ENCODE data around the gene PLIN5. TPM values are rescaled to one million over a fixed set of nuclear protein-coding genes. Genes with fewer than 3 reads are reported as not detected.

Gene PLIN5
- total and polyA plus RNA-seq, 5 experiments from 2014 or later, result 0.28 to 2.6 (median 0.90) TPM

GRCh38 chr19:4511300-4512054 is 23.5 kb downstream of the PLIN5 start:
- no peak for ATAC-seq
- POLR2A ChIA-PET, result no interaction called here

DNA sequence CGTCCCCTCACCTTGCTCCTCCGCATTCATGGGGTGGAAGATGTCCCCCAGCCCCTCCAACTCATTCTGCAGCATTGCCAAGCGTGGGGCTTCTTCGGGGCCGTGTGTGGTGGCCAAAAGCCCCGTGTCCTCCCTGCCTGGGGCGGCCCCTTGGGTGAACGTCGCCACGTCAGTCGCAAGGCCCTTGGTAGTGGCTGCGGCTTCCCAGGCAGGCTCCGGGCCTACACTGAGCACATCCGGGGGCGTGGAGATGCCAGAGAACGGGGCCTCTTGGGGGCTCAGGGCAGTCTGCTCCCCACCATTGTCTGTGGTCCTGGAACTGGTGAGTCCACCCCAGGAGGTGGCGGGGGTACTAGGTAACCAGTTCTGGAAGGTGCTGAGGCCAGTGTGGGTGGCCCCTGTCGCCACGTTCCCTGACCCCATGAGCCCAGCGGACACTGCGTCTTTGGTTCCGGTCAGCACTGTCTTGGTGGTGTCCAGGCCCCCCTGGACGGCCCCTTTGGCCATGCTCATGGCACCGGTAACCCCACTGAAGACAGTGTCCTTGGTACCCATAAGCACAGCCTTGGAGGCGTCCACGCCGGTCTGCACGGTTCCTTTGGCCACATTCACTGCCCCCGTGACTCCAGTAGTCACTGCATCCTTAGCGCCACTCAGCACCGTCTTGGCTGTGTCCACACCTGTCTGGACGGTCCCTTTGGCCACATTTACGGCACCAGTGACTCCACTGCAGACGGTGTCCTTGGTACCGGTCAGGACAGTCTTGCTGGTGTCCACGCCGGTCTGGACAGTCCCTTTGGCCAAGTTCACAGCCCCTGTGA is 24.4 kb downstream of the PLIN5 start:
- peak in 1 of 2 donors; percentile 29 for ATAC-seq
- H3K36me3 Mint-ChIP-seq, result peaks cover 0 to 2% (median 0%) of the 10 kb centered on the region in 3 donors
- no peak overlapping the region for H3K27ac Mint-ChIP-seq
- DNase-seq, result peak in 1 of 10 donors; percentile 12
- H3K9me3 Mint-ChIP-seq, result no peaks in the 10 kb centered on the region
- no peaks in the 10 kb centered on the region for H3K4me1 Mint-ChIP-seq
- peaks cover 0 to 3% (median 0%) of the 10 kb centered on the region in 5 donors for H3K27me3 Mint-ChIP-seq
- no peak overlapping the region for H3K4me3 Mint-ChIP-seq
- POLR2A ChIA-PET, result no interaction called here

More at GRCh38 chr19:4511300-4512054, 23.5 kb downstream of the PLIN5 start:
- no peak overlapping the region for H3K4me3 Mint-ChIP-seq
- H3K4me1 Mint-ChIP-seq, result no peaks in the 10 kb centered on the region
- peaks cover 0 to 3% (median 0%) of the 10 kb centered on the region in 5 donors for H3K27me3 Mint-ChIP-seq
- no peaks in the 10 kb centered on the region for H3K36me3 Mint-ChIP-seq
- no peaks in the 10 kb centered on the region for H3K9me3 Mint-ChIP-seq
- H3K27ac Mint-ChIP-seq, result no peak overlapping the region
- no peak for DNase-seq

DNA sequence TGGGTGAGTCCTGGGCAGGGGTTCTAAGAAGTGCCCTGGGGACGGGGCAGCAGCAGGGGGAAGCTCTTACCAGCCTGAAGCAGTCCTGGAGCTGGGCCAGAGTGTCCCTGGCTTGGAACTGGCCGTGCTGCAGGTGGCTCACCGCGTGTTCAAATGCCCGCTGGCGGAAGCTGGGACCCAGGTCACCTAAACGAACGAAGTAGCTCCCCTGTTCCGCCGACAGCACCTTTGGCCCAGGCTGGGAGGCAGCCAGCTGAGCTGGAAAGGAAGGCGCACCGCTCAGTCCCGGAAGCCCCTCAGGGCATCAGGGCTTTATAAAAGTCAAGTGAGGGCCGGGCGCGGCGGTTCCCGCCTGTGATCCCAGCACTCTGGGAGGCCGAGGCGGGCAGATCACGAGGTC is 26.3 kb downstream of the PLIN5 start:
- no peaks in the 10 kb centered on the region for H3K9me3 Mint-ChIP-seq
- ATAC-seq, result no peak
- no peaks in the 10 kb centered on the region for H3K4me1 Mint-ChIP-seq
- H3K27me3 Mint-ChIP-seq, result no peaks in the 10 kb centered on the region
- POLR2A ChIA-PET, result no interaction called here
- H3K4me3 Mint-ChIP-seq, result no peak overlapping the region
- peaks cover 0 to 4% (median 2%) of the 10 kb centered on the region in 3 donors for H3K36me3 Mint-ChIP-seq
- no peak overlapping the region for H3K27ac Mint-ChIP-seq
- no peak for DNase-seq

DNA sequence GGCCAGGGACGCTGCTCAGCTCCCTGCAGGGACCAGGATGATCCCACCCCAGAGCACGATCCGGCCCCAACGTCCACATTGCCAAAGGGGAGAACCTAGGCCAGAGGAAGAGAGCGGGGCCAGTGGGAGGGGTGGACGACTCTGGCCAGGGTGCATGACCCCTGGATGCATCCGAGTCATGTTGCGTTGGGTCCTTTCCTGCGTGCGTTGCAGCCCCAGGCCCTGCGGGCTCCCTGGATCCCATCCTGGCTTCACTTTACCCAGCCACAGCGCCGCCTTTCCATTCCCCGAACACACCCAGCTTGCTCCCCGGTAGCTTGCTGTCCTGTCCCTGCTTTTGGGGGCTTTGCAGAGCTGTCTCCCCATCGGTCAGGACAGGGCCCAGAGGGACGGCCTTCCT is 27.2 kb downstream of the PLIN5 start:
- H3K4me1 Mint-ChIP-seq, result no peaks in the 10 kb centered on the region
- DNase-seq (no peak), ATAC-seq (no peak)
- H3K4me3 Mint-ChIP-seq, result no peak overlapping the region
- H3K27ac Mint-ChIP-seq, result no peak overlapping the region
- H3K36me3 Mint-ChIP-seq, result peaks cover 0 to 4% (median 2%) of the 10 kb centered on the region in 3 donors
- POLR2A ChIA-PET, result no interaction called here
- no peaks in the 10 kb centered on the region for H3K27me3 Mint-ChIP-seq
- no peaks in the 10 kb centered on the region for H3K9me3 Mint-ChIP-seq

- no peak for ATAC-seq
- H3K4me3 Mint-ChIP-seq, result no peak overlapping the region
Measured at GRCh38 chr19:4507150-4507452, 27.9 kb downstream of the PLIN5 start.

GRCh38 chr19:4506449-4507149 is 28.4 kb downstream of the PLIN5 start:
- Mint-ChIP-seq H3K4me3 (no peak overlapping the region), H3K27ac (peak overlapping the region in 2 of 10 donors; percentile 1 to 55), H3K4me1 (no peaks in the 10 kb centered on the region), H3K36me3 (peaks cover 0 to 9% (median 2%) of the 10 kb centered on the region in 3 donors), H3K9me3 (no peaks in the 10 kb centered on the region), H3K27me3 (no peaks in the 10 kb centered on the region)
- no peak for DNase-seq
- no peak for ATAC-seq
- POLR2A ChIA-PET, result no interaction called here

More at GRCh38 chr19:4507150-4507452, 27.9 kb downstream of the PLIN5 start:
- Mint-ChIP-seq H3K27ac (no peak overlapping the region), H3K4me1 (no peaks in the 10 kb centered on the region), H3K27me3 (no peaks in the 10 kb centered on the region), H3K36me3 (peaks cover 0 to 7% (median 2%) of the 10 kb centered on the region in 3 donors), H3K9me3 (no peaks in the 10 kb centered on the region)
- no peak for DNase-seq
- POLR2A ChIA-PET, result no interaction called here

GRCh38 chr19:4505570-4506448 is 29.2 kb downstream of the PLIN5 start:
- Mint-ChIP-seq H3K36me3 (peaks cover 0 to 12% (median 2%) of the 10 kb centered on the region in 3 donors), H3K4me3 (no peak overlapping the region), H3K4me1 (no peaks in the 10 kb centered on the region), H3K27me3 (no peaks in the 10 kb centered on the region), H3K27ac (peak overlapping the region in 1 of 10 donors; percentile 55), H3K9me3 (no peaks in the 10 kb centered on the region)
- DNase-seq (no peak), ATAC-seq (no peak)
- POLR2A ChIA-PET, result no interaction called here

DNA sequence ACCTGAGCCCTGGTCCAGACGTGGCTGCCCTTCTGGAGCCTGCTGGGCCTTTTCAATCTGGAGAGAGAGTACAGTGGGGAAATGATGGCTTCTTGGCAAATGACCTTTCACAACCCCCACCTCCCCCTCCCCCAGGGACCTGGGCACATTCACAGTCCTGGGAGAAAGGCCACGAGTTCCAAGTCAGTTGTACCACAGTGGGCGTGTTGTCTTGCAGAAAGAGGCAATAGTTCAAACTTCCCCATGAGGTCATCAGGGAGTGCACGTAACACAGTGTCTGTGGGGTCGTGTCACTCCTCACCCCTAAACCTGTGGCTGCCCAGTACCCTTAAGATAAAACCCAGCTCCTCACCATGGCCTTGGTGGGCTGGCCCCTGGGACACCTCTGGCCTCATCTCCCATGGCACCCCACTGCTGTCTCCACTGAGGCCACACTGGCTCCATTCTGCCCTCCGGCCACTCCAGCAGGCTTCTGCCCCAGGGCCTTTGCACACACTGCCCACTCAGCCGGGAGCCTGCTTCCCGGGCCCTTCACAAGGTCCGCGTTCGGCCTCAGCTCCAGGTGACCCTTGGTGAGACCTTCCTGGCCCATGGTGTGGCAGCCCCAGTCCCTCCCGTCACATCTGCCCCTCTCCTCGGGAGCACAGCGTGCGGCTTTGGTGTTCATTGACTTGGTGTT is 30.0 kb downstream of the PLIN5 start:
- Mint-ChIP-seq H3K27me3 (no peaks in the 10 kb centered on the region), H3K4me3 (no peak overlapping the region), H3K4me1 (no peaks in the 10 kb centered on the region), H3K27ac (no peak overlapping the region), H3K36me3 (peaks cover 0 to 19% (median 2%) of the 10 kb centered on the region in 3 donors), H3K9me3 (no peaks in the 10 kb centered on the region)
- POLR2A ChIA-PET, result no interaction called here
- ATAC-seq (no peak), DNase-seq (no peak)

DNA sequence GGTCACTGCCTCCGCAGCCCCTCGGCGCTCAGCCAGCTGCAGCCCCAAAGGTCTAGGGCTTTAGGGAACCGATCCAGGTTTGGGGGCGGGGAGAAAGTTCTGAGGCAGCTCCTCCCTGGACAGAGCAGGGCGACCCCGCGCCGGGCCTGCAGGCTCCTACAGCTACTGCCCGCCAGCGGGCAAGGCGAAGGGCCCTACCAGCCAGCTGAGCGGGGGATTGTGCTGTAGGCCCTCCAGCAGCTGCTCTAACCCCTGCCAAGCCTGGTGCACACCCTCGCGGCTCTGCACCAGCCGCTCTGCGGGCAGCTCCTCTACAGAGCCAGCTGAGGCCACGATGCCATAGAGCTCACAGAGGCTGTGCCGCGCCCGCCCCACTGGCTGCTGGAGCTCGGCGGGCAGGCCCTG is 30.7 kb downstream of the PLIN5 start:
- peaks cover 0 to 26% (median 2%) of the 10 kb centered on the region in 3 donors for H3K36me3 Mint-ChIP-seq
- no peaks in the 10 kb centered on the region for H3K27me3 Mint-ChIP-seq
- no peaks in the 10 kb centered on the region for H3K9me3 Mint-ChIP-seq
- DNase-seq (no peak), ATAC-seq (no peak)
- POLR2A ChIA-PET, result interaction anchor here (1.0 kb wide), 1 partner anchor 13 kb away, joined by 3 read pairs; no protein-coding TSS in a partner anchor
- no peak overlapping the region for H3K27ac Mint-ChIP-seq
- no peaks in the 10 kb centered on the region for H3K4me1 Mint-ChIP-seq
- H3K4me3 Mint-ChIP-seq, result no peak overlapping the region

DNA sequence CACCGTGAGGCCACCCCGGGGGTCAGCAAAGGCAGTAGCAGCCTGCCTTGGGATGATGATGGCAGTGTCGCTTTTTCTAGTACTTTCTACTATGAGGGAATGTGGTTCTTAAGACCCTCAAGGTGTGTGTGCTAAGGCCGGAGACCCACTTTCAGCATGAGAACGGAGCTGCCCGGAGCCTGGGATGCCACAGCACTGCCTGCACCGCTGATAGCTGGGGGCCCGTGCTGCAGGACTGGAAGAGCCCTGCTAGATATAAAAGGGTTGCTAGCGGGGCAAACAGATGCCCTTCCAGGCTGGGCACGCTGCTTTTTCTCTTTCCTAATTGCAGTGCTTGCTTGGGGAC is 31.2 kb downstream of the PLIN5 start:
- no peak overlapping the region for H3K27ac Mint-ChIP-seq
- H3K4me3 Mint-ChIP-seq, result no peak overlapping the region
- no peak for DNase-seq
- H3K4me1 Mint-ChIP-seq, result no peaks in the 10 kb centered on the region
- peaks cover 0 to 31% (median 2%) of the 10 kb centered on the region in 3 donors for H3K36me3 Mint-ChIP-seq
- no peaks in the 10 kb centered on the region for H3K9me3 Mint-ChIP-seq
- no peak for ATAC-seq
- H3K27me3 Mint-ChIP-seq, result no peaks in the 10 kb centered on the region
- POLR2A ChIA-PET, result interaction anchor here (1.0 kb wide), 1 partner anchor 13 kb away, joined by 3 read pairs; no protein-coding TSS in a partner anchor

DNA sequence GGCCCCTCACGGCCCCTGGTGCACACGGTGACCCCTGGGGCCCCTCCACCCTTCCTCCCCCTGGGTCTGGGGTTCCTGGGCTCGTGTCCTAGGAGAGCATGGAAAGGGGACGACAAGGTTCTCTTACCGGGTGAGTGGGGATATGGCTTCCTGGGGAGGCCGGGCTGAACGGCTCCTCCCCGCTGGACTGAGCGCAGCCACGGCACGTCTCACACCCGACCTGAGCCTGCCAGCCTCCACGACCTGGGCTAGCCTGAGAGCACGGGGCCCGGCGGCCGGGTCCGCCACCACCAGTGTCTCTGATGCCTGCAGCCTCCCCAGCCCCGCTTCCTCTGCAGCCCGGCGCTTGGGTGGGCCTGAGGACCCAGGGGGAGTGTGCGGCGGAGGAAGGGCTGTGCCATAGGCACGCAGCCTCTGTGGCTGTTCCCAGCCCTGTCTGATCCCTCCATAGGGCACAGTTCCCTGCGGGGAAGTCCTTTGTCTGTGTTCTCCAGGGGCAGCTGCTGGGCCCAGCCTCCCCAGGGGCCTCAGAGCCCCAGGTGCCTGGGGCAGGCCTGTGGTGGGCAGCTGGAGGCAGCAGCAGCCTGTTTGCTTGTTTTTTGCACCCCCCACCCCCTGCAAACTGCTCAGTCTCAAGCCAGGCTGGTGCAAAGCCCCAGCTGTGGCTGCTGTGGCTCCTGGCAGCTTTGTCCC is 31.7 kb downstream of the PLIN5 start:
- H3K9me3 Mint-ChIP-seq, result no peaks in the 10 kb centered on the region
- no peak for DNase-seq
- POLR2A ChIA-PET, result interaction anchor here (1.0 kb wide), 1 partner anchor 14 kb away, joined by 3 read pairs; no protein-coding TSS in a partner anchor

More for the DNA sequence above, 31.7 kb downstream of the PLIN5 start:
- Mint-ChIP-seq H3K4me3 (no peak overlapping the region), H3K36me3 (peaks cover 0 to 33% (median 2%) of the 10 kb centered on the region in 3 donors), H3K4me1 (no peaks in the 10 kb centered on the region), H3K27me3 (no peaks in the 10 kb centered on the region), H3K27ac (no peak overlapping the region)
- no peak for ATAC-seq

All from naive thymus-derived CD8-positive, alpha-beta T cell (primary cell).